ENCODE results near the gene CTLA4.

- no peak for TF ChIP-seq POLR2A (IDR thresholded peaks at IDR 0.05)
- no peak for TF ChIP-seq CTCF (IDR thresholded peaks at IDR 0.05)
Measured at GRCh38 chr2:203898657-203899056, 31.1 kb downstream of the CTLA4 start.
